GOT3 (cell line): Measurements from ENCODE around the gene CDHR4.
"Not testable (repeated sequence)": the region's sequence is repeated elsewhere in the genome, so short reads cannot be mapped to it uniquely, and the experiment has no call there.

Source experiments
- DNase-seq: peaks from one replicate; lab custom pipeline; 2025; ENCODE audit warnings: mixed read lengths; lab: John Stamatoyannopoulos, UW

CDHR4 gene

GRCh38 chr3:49804141-49805041 is 4.7 kb upstream of the CDHR4 start:
- DNase-seq, result no peak

- no peak for DNase-seq
Measured at GRCh38 chr3:49803465-49804140, 3.9 kb upstream of the CDHR4 start.

GRCh38 chr3:49802719-49803464 is 3.2 kb upstream of the CDHR4 start, which contains the start of gene INKA1:
INKA1 (plus strand) TSS chr3:49803261; CDS start chr3:49803393, 132 bp downstream.
- peak; percentile 56 for DNase-seq

GRCh38 chr3:49801160-49801559 is 1.5 kb upstream of the CDHR4 start:
- no peak for DNase-seq

GRCh38 chr3:49799105-49799504 is 568 bp downstream of the CDHR4 start:
- DNase-seq, result no peak

GRCh38 chr3:49794926-49795905 is 4.5 kb downstream of the CDHR4 start:
- DNase-seq, result no peak

- no peak for DNase-seq
Measured at GRCh38 chr3:49794431-49794830, 5.2 kb downstream of the CDHR4 start.

GRCh38 chr3:49793486-49794085 is 6.1 kb downstream of the CDHR4 start:
- DNase-seq, result no peak

GRCh38 chr3:49792371-49793150 is 7.1 kb downstream of the CDHR4 start:
- DNase-seq, result no peak

- no peak for DNase-seq
Measured at GRCh38 chr3:49791571-49791970, 8.1 kb downstream of the CDHR4 start.

GRCh38 chr3:49790626-49791411 is 8.9 kb downstream of the CDHR4 start:
- DNase-seq, result no peak

- DNase-seq, result no peak
Measured at GRCh38 chr3:49788056-49788455, 11.6 kb downstream of the CDHR4 start.

- no peak for DNase-seq
Measured at GRCh38 chr3:49787536-49787935, 12.1 kb downstream of the CDHR4 start.

GRCh38 chr3:49787182-49787464 is 12.6 kb downstream of the CDHR4 start:
- no peak for DNase-seq

- DNase-seq, result peak; percentile 98
Measured at GRCh38 chr3:49786357-49787181, 13.1 kb downstream of the CDHR4 start, which contains the start of gene IP6K1. IP6K1 (minus strand) TSS chr3:49786542; CDS start chr3:49748040, 38,502 bp downstream.

- DNase-seq, result no peak
Measured at GRCh38 chr3:49785565-49786356, 13.9 kb downstream of the CDHR4 start.

- not testable (repeated sequence) for DNase-seq
Measured at GRCh38 chr3:49782277-49782676, 17.4 kb downstream of the CDHR4 start.
